Activated naive CD4-positive, alpha-beta T cell treated with anti-CD3 and anti-CD28 coated beads, Interleukin-2, amount 50 U/mL, for 24 hours (primary cell): ENCODE measurements around the gene RNPEPL1.

Source experiments
- H3K27ac Mint-ChIP-seq: one replicate; pipeline ENCODE4 v1.8.0; 2021; ENCODE audit warnings: mild to moderate bottlenecking, mixed read lengths
- H3K27me3 Mint-ChIP-seq: one replicate; pipeline ENCODE4 v1.8.0; 2021; ENCODE audit warnings: mixed read lengths
- H3K36me3 Mint-ChIP-seq: one replicate; pipeline ENCODE4 v1.8.0; 2021; ENCODE audit warnings: mixed read lengths
- H3K4me1 Mint-ChIP-seq: one replicate; pipeline ENCODE4 v1.8.0; 2021; ENCODE audit warnings: mixed read lengths
- H3K4me3 Mint-ChIP-seq: one replicate; pipeline ENCODE4 v1.8.0; 2021; ENCODE audit warnings: mild to moderate bottlenecking, mixed read lengths
- H3K9me3 Mint-ChIP-seq: one replicate; pipeline ENCODE4 v1.8.0; 2021; ENCODE audit warnings: mixed read lengths

RNPEPL1 gene

DNA sequence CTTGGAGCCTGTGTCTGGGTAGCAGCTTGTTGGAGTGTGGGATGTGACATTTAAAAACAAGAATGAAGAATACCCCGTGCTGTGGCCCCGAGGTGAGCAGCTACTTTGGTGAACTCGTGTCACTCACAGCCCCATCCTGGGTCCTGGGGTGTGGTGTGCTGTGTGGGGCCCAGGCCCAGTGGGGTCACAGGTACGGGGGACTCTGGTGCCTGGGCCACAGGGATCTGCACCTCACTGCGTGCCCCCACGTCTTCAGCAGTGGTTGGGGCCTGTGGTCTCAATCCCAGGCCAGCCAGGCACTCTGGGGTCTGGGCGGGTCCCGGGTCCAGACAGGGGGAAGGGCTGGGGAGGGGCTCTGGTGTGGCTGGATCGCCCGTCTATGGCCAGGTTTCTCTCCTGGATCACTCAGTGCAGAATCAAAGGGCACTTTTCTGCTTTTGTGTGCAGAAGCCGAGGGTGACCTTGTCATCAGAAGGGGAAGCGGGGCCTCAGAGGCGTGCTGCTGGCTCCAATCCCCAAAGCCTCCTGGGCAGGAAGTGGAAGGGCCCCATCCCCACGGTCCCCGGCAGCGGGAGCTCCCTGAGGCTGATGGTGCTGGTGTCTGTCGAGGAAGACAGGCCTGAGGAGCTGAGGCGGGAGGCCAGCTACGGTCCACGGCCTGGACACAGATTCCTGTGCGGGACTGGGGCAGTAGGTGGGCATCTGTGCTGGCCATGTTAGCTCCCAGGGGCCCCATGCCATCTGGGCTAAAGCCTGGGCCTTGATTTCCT is 58.4 kb downstream of the RNPEPL1 start:
- no peak overlapping the region for H3K4me3 Mint-ChIP-seq
- no peak overlapping the region for H3K27ac Mint-ChIP-seq
- H3K4me1 Mint-ChIP-seq, result peaks cover 29% of the 10 kb centered on the region
- no peaks in the 10 kb centered on the region for H3K9me3 Mint-ChIP-seq
- H3K27me3 Mint-ChIP-seq, result no peaks in the 10 kb centered on the region
- H3K36me3 Mint-ChIP-seq, result no peaks in the 10 kb centered on the region

DNA sequence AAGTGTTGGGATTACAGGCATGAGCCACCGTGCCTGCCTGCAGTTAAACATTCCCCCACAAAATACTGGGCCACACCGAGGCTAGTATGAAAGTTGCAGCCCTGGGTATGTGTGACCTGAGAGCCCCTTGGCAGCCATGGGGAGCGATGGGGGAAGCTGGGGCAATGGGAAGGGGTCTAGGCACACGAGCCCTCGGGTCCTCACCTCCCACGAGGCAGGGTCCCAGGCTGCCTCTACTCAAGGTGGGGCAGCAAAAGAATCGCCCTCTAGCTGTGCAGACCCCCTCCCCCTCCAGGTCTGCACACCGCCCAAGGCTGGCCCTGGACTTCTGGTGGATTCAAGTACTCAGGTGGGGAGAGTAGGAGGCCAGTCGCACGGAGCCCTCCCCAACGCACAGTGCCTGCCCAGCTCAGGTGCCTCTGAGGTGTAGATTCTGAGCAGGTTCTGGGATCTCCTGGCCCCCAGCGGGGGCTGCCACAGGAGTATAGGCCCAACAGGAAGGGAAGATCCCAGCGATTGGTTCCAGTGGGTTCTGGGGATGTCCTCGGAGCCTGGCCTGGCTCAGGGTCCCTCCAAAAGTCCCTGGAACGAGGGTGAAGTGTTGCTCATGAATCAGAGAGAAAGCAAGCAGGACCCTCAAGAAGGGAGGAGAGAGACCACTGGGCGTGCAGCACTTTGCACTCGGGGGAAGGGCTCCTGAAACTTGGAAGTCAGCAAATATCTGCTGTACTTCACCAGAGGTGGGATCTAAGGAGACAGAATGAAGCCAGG is 59.6 kb downstream of the RNPEPL1 start:
- Mint-ChIP-seq H3K36me3 (peaks cover under 1% of the 10 kb centered on the region), H3K4me3 (no peak overlapping the region), H3K9me3 (peaks cover under 1% of the 10 kb centered on the region), H3K4me1 (peaks cover 20% of the 10 kb centered on the region), H3K27me3 (no peaks in the 10 kb centered on the region), H3K27ac (no peak overlapping the region)

DNA sequence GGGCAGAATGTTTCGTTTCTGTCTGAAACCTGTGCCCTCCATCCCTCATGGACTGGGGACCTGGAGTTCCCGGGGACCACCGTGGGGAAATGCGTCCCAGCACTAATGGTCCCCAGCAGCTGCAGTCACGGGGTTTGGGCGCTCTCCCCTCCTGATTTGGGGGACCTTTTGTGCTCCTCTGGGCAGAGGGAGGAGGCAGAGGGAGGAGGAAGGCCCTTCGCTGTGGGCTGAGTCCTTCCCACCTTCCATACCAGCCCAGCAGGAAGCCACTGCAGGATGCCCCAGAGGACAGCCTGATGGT is 60.2 kb downstream of the RNPEPL1 start:
- Mint-ChIP-seq H3K27ac (no peak overlapping the region), H3K27me3 (no peaks in the 10 kb centered on the region), H3K9me3 (peaks cover 6% of the 10 kb centered on the region), H3K4me3 (no peak overlapping the region), H3K4me1 (peaks cover 16% of the 10 kb centered on the region), H3K36me3 (peaks cover 6% of the 10 kb centered on the region)

DNA sequence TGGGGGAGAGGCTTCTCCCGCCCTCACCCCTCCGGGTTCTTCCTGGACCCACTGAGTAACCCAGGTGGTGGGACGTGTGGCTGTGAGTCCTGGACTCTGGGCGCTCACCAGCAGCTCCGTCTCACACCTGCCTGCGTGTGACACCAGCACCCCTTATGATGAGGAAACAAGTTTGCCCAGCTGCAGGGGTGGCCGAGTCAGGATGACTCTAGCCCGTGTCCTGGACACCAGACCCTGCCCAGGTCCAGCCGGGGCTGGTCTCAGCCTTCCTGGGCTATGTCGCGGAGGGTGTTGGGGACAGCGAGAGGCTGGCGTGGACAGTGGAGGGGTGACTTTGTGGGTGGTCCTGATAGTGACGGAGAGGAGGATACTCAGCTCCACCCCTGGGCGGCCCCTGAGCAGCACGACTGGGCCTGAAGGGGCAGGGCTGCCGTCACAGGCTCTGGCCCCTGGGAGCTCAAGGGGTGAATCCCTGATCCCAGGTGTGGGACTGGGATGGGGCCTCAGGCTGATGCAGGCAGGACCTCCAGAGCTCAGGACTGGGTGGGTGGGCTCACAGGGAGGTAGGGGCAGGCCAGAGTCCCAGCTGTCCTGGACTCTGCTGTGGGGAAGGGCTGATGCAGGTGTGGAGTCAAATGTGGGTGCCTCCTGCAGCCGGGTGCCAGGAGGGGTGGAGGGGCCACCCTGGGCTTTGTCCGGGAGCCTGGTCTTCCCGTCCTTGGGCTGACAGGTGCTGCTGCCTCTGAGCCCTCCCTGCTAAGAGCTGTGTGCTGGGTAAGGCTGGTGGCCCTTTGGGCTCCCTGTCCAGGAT is 60.7 kb downstream of the RNPEPL1 start:
- Mint-ChIP-seq H3K4me1 (peaks cover 16% of the 10 kb centered on the region), H3K4me3 (no peak overlapping the region), H3K27ac (no peak overlapping the region), H3K27me3 (no peaks in the 10 kb centered on the region), H3K9me3 (peaks cover 8% of the 10 kb centered on the region), H3K36me3 (peaks cover 8% of the 10 kb centered on the region)

DNA sequence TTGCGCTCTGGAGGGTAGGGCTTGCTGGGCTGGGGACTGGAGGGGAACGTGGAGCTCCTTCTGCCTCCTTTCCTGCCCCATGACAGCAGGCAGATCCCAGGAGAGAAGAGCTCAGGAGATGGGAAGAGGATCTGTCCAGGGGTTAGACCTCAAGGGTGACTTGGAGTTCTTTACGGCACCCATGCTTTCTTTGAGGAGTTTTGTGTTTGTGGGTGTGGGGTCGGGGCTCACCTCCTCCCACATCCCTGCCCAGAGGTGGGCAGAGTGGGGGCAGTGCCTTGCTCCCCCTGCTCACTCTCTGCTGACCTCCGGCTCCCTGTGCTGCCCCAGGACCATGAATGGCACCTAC is 61.3 kb downstream of the RNPEPL1 start:
- Mint-ChIP-seq H3K4me1 (peaks cover 16% of the 10 kb centered on the region), H3K27ac (no peak overlapping the region), H3K4me3 (no peak overlapping the region), H3K27me3 (no peaks in the 10 kb centered on the region), H3K36me3 (peaks cover 8% of the 10 kb centered on the region), H3K9me3 (peaks cover 8% of the 10 kb centered on the region)

DNA sequence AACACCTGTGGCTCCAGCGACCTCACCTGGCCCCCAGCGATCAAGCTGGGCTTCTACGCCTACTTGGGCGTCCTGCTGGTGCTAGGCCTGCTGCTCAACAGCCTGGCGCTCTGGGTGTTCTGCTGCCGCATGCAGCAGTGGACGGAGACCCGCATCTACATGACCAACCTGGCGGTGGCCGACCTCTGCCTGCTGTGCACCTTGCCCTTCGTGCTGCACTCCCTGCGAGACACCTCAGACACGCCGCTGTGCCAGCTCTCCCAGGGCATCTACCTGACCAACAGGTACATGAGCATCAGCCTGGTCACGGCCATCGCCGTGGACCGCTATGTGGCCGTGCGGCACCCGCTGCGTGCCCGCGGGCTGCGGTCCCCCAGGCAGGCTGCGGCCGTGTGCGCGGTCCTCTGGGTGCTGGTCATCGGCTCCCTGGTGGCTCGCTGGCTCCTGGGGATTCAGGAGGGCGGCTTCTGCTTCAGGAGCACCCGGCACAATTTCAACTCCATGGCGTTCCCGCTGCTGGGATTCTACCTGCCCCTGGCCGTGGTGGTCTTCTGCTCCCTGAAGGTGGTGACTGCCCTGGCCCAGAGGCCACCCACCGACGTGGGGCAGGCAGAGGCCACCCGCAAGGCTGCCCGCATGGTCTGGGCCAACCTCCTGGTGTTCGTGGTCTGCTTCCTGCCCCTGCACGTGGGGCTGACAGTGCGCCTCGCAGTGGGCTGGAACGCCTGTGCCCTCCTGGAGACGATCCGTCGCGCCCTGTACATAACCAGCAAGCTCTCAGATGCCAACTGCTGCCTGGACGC is 61.9 kb downstream of the RNPEPL1 start:
- no peak overlapping the region for H3K27ac Mint-ChIP-seq

More for the DNA sequence above, 61.9 kb downstream of the RNPEPL1 start:
- no peak overlapping the region for H3K4me3 Mint-ChIP-seq
- H3K36me3 Mint-ChIP-seq, result peaks cover 10% of the 10 kb centered on the region
- peaks cover 10% of the 10 kb centered on the region for H3K4me1 Mint-ChIP-seq
- peaks cover 8% of the 10 kb centered on the region for H3K9me3 Mint-ChIP-seq
- H3K27me3 Mint-ChIP-seq, result no peaks in the 10 kb centered on the region
